Ishikawa (cell line): ENCODE results near the gene OSMR.

ENCODE experiments used
- CEBPB ChIP-seq: IDR thresholded peaks from 2 replicates; pipeline ENCODE4 v1.6.1; 2012
- TAF1 ChIP-seq: IDR thresholded peaks from 2 replicates; pipeline ENCODE4 v1.6.1; 2012; ENCODE audit warnings: low read depth, mild to moderate bottlenecking

GRCh38 chr5:38979535-38979934 lies 133.7 kb downstream of the OSMR start:
- no peak for TF ChIP-seq TAF1
- no peak for TF ChIP-seq CEBPB
